AML-193 (cell line): ENCODE results near the gene UBXN1.

ENCODE experiments used
- DNase-seq, 2 experiments: peaks; one replicate each; lab custom pipeline; 2025; lab: John Stamatoyannopoulos, UW

UBXN1 gene

DNA sequence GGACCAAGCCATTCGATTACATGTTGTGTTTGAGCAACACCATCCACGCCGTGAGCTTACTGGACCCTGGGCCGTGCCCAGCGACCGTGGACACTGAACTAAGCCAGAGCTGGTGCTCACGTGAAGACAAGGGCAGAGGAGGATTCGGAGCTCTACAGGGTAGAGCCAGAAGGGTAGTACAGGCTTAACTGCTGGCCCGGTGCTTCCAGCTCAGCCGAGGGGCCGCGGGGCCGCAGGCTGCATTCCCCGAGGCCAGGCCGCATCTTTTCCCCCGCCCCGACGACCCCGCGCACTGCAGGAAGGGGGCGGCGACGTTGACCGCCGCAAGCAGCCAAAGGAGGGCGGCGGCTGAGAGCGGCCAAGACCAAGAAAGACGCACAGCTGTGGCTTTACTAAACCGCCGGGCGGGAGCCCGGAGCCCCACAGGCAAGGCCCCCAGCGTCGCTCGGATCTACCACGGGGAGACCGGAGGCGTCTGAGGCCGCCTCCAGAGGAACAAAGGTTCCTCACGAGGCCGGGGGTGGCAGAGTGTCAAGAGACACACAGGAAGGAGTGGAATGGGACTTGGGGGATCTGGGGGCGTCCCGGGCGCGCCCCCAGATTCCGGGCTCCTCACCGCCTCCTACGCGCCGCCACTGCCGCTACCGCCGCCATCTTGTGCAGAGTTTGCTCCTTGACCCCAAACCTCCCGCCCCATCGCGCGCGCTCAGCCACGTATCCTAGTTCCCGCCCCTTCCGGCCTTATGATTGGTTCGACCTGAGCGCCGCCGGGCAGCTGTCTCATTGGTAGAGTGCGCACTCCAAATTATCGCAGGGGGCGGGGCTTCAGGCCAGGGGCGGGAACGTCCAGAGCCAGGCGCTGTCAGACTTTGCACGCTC lies 32.7 kb downstream of the UBXN1 start, which contains the start of gene GANAB:
Gene GANAB (minus strand): TSS at position 668 of the 879 bp plus-strand sequence. CDS start 14 bp downstream, at position 654.
- DNase-seq: peak; percentile 96 to 98

DNA sequence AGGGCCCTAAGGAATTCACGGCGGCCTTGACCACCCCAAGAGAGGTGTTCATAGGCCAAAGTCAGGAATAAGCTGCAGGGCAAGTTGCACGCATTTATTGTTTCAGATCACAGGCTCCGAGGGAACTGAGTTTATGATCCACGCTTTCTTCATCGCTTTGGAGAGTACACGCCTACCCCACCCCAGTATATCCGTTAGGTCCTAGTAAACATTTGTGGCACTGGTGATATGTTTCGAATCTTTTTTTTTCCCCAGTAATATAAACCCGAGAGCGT lies 33.3 kb downstream of the UBXN1 start:
- DNase-seq: no peak

DNA sequence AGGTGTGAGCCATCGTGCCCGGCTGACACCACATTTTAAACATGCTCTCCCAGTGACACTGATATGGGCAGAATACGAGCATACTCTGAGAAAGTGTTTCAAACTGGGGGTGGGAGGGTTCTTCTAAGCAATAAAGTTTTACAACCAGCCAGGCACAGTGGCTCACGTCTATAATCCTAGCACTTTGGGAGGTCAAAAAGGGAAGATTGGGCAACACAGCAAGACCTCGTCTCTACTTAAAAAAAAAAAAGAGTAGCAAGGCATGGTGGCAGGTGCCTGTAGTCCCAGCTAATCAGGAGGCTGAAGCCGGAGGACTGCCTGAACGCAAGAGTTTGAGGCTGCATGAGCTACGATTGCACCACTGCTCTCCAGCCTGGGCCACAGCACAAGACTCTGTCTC lies 34.7 kb downstream of the UBXN1 start:
- no peak for DNase-seq

DNA sequence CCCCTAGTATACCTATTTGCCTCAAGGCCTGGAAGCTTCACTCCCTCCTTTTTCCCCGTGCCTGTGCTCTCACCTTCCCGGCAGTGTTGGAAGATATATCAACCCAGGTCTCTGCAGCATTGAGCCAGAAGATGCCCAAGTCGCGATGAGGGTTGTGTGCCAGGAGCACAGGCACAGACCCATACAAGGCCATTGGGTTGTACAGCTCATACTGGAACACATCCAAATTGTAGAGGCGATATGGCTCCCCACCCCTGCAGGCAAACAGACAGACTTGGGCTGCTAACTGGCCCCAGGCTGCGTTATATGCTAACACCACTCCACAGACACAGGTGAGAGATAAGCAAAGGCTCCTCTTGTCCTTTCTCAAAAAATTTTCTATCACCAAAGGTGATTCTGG lies 46.4 kb downstream of the UBXN1 start:
- no peak for DNase-seq

DNA sequence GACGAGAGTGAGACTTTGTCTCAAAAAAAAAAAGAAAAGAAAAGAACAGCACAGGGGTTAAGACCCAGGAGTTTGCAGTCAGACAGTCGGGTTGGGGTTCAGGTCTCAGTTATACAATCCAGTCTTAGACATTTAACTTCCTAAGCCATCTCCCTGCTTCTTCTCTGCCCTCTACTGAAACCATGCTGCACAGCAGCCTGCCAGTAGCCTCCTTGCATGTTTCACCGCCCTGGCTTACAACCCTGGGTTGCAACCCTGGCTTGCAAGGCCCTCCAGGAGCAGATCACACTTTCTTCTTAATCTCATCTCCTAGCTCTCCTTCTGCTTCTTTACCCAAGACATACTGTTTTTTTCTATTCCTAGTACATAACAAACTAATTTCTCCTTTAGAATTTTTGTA lies 51.2 kb downstream of the UBXN1 start:
- DNase-seq: peak; percentile 23 to 40
